NCI-H2029 treated with DMSO at 0.1 percent for 48 hours (cell line): ENCODE data around the gene MOCS2.
"Not testable (repeated sequence)": the region's sequence is repeated elsewhere in the genome, so short reads cannot be mapped to it uniquely, and the experiment has no call there.

ENCODE experiments used
- DNase-seq: peaks from one replicate; lab custom pipeline; 2025; lab: John Stamatoyannopoulos, UW

Gene MOCS2

GRCh38 chr5:53109443-53110127 lies at the start of gene MOCS2:
Gene MOCS2 (minus strand): TSS chr5:53109757. CDS start chr5:53107174, 2,583 bp downstream.
- peak; percentile 68 for DNase-seq

DNA sequence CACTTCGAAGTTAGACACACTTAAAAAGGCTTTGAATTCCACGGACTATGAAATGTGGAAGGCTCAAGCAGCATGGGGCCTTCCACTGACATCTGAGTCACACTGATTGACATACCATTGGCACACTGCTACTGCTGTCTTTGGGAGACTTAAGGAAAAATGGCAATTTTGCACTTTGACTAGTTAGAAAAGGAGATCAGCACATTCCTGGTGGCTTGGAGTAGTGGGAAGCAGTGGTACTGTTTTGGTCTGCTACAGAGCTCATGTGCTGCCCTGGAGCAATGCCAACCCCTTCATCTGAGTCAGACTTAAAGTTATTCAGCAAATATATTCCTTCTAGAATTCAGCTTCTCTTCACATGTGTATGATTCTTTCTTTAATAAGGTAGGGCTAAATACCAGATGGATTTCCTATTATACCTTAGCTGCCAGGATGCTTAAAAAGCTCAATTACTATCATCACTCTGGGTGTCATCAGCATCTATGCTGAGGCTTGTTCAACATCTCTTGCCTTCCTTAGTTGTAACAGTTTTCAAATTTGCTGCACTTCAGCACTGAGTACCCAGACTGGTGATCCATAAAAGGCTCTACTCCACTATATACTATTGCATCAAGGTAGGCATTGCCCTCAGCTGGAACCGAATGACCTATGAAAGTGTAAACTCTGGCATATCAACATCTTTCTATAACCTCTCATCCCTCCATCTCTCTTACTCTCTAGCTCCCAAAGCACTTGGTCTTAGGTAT lies 42.3 kb upstream of the MOCS2 start:
- DNase-seq: no peak

DNA sequence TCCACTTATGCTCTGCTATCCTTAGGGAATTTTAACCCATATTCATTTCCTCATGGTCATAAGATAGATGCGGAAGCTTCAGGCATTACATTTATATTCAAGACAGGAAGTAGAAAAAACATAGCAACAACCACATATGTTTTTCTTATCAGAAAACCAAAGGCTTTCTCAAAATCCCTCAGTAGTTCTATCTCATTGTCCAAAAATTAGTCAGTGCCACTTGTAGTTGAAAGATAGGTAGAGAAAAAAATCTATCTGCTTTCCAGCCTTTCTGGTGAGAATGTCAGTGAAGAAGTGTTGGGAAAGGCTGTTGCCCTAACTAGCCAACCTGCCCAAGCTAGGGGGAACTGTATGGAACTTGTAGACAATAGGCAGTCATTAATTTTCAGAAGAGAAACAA lies 23.5 kb upstream of the MOCS2 start:
- no peak for DNase-seq

DNA sequence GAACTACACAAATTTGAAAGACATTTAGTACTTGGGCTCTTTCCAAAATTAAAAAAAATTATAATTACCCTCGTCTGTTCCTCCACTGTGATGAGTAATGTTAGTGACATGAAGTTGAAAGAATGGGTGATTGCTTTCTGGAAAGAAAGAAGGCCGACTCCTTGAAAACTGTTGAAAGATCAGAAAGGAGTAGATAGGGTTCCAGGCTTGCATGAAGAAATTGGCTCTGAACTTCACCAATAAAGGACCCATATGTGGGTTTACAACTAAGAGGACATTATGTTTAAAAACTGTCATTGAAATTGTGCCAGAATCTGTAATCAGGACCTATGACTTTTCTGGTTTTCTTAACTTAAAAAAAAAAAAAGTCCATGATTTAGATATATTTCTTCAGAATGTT lies 20.7 kb upstream of the MOCS2 start:
- no peak for DNase-seq

DNA sequence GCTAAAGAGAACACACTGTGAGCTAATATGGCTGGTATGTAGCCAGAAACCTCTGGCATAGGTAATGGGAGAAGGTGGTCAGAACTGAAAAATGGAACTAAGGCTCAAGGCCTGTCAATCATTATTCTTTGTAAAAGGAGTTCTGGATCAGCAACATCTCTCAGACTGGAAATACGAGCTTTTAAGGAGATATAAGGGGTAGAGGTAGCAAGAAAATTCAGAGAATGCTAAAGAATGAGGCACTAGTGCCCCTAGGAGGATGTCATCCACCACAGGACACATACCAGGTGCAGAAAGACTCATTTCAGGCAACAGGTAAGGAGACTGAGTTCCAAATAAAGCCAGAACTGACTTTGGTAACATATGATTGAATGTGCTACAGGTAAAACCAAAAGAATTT lies 18.9 kb upstream of the MOCS2 start:
- DNase-seq: no peak

GRCh38 chr5:53127107-53127506 lies 17.6 kb upstream of the MOCS2 start:
- no peak for DNase-seq

DNA sequence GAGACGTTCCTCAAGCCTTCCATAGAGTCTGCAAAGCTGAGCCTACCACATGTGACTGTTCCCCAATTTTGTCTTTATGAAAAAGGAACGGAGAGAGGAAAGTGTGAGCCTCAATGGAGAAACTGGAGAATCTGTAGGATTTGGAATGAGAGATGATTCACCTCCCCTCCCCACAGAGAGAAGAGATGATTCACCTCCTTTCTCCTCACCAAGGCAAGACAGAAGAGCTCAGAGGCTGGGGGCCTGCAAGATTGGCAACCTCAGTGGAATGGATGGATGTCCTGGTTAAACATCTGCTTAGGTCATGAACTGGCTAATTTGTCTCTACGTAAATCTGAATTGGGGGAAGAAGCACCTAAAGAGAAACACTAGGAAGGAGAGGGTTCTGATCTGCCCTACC lies 17.0 kb upstream of the MOCS2 start:
- no peak for DNase-seq

DNA sequence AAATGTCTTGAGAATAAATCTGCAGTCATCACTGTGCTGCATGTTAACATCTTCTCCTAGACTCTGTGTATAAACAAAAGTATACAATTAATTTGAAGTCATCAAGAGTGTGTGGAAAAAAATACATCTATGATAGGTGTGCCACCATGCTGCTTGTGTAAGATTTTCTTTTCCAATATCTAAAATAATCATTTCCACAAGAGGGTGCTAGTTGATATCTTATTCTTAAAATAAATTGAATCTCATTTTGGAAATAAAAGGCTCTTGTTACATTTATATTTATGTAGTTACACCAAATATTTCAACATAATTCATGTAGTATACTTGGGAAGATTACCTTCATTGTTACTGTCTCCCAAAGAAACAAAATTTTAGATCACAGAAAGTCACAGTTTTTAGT lies 14.1 kb upstream of the MOCS2 start:
- DNase-seq: no peak

DNA sequence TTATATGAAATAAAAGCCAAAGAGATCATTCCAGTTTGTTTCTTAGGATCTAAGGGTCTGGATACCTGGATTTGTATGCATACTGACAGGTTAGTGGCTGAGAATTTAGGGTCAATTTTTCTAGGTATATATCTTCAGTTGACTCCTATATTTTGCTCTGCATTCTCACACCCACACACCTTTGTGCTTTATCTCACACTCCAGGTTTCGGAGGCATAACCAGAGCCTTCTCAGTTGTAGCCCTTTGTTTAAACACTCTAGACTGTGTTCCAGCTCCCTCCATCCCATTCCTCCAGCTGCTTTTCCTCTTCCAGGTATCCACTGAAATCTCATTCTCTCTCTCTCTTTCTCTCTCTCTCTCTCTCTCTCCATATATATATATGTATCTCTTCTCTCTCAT lies 10.6 kb upstream of the MOCS2 start:
- DNase-seq: no peak

DNA sequence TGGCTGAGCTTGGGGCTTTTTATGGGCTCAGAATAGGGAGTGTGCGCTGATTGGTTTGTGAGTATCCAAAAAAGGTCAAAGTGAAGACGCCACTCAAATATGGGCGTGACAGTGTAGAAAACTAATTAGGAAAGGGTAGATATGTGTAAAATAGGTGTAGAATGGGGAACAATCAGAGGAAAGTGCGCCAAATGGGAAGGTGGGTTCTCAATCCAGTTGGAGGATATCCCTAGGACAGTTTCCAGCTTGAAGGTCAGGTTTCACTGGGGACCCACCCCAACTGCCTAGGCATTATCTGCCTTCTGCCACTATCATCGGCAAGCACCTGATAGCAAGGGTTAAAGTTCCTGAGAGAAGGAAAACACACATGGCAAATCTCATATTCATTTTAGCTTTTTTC lies 9.3 kb upstream of the MOCS2 start:
- no peak for DNase-seq

GRCh38 chr5:53116597-53116996 lies 7.0 kb upstream of the MOCS2 start:
- DNase-seq: no peak

DNA sequence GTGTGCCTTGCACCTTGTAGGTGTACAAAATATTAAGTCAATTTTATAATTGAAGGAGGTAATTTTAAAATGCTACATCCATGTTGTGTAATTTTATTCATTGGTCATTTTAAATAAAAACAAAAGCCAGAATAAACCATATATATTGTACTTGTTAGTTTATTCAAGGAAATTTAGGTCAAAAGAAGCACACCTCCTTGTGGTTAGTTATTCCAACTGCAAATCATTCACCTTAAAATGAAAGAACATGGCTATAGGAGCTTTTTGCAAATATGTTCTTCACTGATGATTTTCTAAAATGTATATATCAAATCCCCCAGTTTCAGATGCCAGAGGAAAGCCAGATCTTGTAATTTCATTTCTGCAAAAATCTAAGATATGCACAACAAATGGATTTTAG lies 5.4 kb upstream of the MOCS2 start:
- no peak for DNase-seq

DNA sequence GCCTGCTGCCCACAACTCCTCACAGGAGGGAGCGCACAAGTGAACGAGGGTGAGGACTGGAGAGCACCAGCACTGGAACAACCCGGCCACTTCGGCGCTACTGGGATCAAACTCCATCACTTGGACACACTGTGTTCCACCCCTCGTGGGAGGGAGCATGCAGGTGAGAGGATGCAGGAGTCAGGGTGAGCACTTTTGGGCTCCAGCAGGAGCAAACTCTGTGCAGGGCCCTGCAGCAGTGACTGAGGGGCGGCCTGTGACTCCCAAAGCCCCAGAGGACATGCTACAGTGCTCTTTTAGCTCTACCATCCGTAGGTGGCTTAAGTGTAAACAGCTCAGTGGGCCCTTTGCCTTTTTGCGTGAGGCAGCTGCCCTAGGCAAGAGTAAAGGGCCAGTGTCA lies 4.4 kb upstream of the MOCS2 start:
- no peak for DNase-seq

- DNase-seq: no peak
These were observed 3.4 kb upstream of the MOCS2 start for GRCh38 chr5:53112909-53113308.

- DNase-seq: not testable (repeated sequence)
These were observed 2.8 kb upstream of the MOCS2 start for GRCh38 chr5:53112307-53112706.

DNA sequence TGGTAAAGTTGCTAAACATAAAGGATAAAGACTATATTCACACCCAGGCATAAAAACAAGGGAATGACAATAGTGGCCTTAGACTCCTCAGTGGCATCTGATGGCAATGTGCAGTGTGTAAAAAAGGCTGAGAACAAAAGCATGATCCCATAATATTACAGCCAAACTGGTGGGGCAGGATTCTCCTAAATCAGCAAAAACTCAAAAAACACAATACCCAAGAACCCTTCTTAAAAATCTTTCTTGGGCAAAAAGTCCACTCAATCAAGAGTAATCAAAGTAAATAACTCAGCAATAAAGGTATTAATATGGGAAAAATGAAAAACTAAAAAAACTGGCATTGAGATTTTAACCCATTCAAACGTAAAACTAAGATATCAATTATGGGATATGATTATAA lies 1.6 kb upstream of the MOCS2 start:
- DNase-seq: no peak

DNA sequence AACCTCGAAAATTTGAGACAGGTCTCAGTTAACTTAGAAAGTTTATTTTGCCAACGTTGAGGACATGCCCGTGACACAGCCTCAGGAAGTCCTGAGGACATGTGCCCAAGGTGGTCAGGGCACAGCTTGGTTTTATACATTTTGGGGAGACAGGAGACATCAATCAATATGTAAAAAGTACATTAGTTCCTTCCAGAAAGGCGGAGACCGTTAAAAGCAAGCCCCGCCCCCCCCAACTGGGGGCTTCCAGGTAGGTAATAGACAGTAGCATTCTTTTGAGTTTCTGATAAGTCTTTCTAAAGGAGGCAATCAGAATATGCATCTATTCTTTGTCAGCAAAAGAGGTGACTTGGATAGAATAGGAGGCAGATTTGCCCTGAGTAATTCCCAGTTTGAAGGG lies 599 bp upstream of the MOCS2 start:
- no peak for DNase-seq

- DNase-seq: no peak
These were observed 508 bp downstream of the MOCS2 start for GRCh38 chr5:53109056-53109442.

DNA sequence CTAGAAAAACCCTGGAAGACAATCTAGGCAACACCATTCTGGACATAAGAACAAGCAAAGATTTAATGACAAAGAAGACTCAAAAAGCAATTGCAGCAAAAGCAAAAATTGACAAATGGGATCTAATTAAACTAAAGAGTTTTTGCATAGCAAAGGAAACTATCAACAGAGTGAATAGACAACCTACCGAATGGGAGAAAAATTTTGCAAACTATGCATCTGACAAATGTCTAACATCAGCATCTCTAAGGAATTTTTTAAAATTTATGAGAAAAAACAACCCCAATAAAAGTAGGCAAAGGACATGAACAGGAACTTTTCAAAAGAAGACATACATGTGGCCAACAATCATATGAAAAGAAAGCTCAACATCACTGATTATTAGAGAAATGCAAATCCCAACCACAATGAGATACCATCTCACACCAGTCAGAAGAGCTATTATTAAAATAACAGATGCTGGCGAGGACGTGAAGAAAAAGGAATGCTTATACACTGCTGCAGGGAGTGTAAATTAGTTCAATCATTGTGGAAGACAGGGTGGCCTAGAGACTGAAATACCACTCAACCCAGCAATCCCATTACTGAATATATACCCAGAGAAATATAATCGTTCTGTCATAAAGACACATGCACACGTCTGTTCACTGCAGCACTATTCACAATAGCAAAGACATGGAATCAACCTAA lies 3.8 kb downstream of the MOCS2 start:
- DNase-seq: no peak

- no peak for DNase-seq
These were observed 9.0 kb downstream of the MOCS2 start for GRCh38 chr5:53100606-53101005.

DNA sequence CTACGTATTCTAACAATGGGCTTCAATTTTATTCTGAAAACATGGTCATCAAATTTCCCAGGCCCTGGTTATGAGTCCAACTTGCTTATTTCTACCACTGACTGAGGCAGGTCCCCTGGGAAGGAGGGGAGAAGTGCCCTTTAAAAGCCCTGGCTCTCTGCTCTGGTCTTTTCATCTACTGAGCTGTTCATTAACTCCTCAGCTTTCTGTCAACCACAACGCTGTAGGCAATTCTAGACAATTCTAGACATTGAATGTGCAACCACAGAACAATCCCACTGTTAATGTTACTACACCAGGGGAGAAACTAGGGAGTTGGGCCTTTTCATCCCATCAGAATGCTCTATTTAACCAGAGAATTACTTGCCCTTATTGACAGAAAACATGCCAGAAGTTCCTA lies 10.0 kb downstream of the MOCS2 start:
- DNase-seq: no peak

DNA sequence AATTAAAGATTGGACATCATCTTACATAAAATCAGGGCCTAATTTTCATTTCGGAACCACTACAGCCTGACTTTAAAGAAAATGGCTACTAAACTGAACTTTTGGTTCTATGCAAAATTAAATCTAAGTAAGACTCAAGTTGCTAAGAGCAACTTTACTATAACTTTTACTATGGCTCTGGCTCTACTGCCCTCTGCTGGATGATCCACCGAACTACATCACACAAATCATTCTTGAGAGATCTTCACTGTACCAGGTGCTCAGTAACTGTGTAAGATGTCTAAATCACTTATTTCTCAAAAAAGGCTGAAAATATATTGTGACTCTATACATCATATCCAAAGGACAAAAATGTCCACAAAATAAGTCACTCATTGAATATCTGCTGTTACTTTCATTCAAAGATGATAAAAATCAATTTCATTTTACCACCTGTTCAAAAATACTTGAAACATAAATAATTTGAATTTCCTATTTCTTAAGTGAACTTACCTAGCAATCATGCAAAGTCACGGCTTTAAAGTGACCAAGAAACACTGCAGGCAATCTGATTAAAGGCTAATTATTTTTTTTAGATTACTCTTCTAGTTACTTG lies 13.5 kb downstream of the MOCS2 start:
- peak; percentile 71 for DNase-seq

DNA sequence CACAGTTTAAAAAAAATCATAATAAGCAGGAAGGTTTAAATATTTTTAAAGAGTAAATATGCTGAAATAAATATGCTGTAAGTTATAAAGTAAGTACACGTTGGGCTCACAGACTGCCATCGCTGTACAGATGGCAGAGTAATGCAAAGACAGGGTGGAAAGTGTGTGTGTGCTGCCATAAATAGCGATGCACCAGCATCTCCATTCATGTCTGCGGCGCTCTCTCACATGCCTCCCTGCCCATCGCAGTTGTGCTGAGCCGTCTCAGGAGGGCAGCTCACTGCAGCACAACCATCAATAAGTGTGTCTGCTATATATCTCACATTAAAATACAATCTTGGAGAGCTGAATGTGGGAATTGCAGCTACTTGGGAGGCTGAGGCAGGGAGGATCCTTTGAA lies 14.3 kb downstream of the MOCS2 start:
- DNase-seq: no peak
